Lower leg skin (tissue), 3 donors: ENCODE data around the gene APBA1.

ENCODE experiments used
- POLR2A ChIP-seq, 2 donors: fragments of 450-650 bp; IDR thresholded peaks; one replicate each; pipeline ENCODE4 v1.6.1; 2016 to 2017; ENCODE audit warnings: antibody characterized with exemption in 2 of 2, mild to moderate bottlenecking in 1 of 2, moderate library complexity in 1 of 2
- TF ChIP-seq, protein P1 (sequence below), 3 donors: fragments of 450-650 bp; IDR thresholded peaks; one replicate each; pipeline ENCODE4 v1.5.1; 2016; ENCODE audit warnings: antibody characterized with exemption in 3 of 3, mild to moderate bottlenecking in 3 of 3, moderate library complexity in 2 of 3

DNA sequence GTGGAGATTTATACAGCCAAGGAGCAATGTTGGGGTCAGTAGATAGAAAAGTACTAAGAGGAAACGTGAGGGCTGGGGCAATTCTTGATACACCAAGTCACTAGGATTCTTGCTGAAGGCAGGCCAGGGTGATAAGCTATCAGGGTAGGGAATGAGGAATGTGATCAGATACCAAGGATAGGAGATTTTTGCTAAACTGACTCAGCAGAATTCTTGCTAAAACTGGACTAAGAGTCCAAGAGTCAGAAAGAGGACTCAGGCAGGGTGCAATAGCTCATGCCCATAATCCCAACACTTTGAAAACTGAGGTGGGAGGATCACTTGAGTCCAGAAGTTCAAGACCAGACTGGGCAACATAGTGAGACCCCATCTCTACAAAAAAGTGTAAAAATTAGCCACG lies 275.4 kb downstream of the APBA1 start:
- no peak for TF ChIP-seq POLR2A (IDR thresholded peaks at IDR 0.05)
- TF ChIP-seq, protein P1, sequence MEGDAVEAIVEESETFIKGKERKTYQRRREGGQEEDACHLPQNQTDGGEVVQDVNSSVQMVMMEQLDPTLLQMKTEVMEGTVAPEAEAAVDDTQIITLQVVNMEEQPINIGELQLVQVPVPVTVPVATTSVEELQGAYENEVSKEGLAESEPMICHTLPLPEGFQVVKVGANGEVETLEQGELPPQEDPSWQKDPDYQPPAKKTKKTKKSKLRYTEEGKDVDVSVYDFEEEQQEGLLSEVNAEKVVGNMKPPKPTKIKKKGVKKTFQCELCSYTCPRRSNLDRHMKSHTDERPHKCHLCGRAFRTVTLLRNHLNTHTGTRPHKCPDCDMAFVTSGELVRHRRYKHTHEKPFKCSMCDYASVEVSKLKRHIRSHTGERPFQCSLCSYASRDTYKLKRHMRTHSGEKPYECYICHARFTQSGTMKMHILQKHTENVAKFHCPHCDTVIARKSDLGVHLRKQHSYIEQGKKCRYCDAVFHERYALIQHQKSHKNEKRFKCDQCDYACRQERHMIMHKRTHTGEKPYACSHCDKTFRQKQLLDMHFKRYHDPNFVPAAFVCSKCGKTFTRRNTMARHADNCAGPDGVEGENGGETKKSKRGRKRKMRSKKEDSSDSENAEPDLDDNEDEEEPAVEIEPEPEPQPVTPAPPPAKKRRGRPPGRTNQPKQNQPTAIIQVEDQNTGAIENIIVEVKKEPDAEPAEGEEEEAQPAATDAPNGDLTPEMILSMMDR (IDR thresholded peaks at IDR 0.05), result no peak
